ENCODE results near the gene HOXD8.

Gene HOXD8

GRCh38 chr2:176157499-176158185, 28.1 kb downstream of the HOXD8 start:
- no peak for DNase-seq (ENCODE audit: low read depth in 2 of 2, low spot score in 1 of 2)

GRCh38 chr2:176158186-176158591, 28.7 kb downstream of the HOXD8 start:
- DNase-seq (ENCODE audit: low read depth in 2 of 2, low spot score in 1 of 2), result no peak

GRCh38 chr2:176158855-176159662, 29.6 kb downstream of the HOXD8 start:
- DNase-seq (ENCODE audit: low read depth in 2 of 2, low spot score in 1 of 2), result no peak

- DNase-seq (ENCODE audit: low read depth in 2 of 2, low spot score in 1 of 2), result no peak
Measured at GRCh38 chr2:176159663-176160250, 30.3 kb downstream of the HOXD8 start.

- no peak for DNase-seq (ENCODE audit: low read depth in 2 of 2, low spot score in 1 of 2)
Measured at GRCh38 chr2:176160251-176160985, 30.9 kb downstream of the HOXD8 start.

GRCh38 chr2:176160986-176161824, 31.7 kb downstream of the HOXD8 start:
- DNase-seq (ENCODE audit: low read depth in 2 of 2, low spot score in 1 of 2), result no peak

GRCh38 chr2:176161825-176162626, 32.5 kb downstream of the HOXD8 start:
- no peak for DNase-seq (ENCODE audit: low read depth in 2 of 2, low spot score in 1 of 2)

GRCh38 chr2:176162911-176163671, 33.6 kb downstream of the HOXD8 start:
- DNase-seq (ENCODE audit: low read depth in 2 of 2, low spot score in 1 of 2), result no peak

GRCh38 chr2:176163672-176164056, 34.2 kb downstream of the HOXD8 start:
- DNase-seq (ENCODE audit: low read depth in 2 of 2, low spot score in 1 of 2), result no peak

- no peak for DNase-seq (ENCODE audit: low read depth in 2 of 2, low spot score in 1 of 2)
Measured at GRCh38 chr2:176164201-176164600, 34.7 kb downstream of the HOXD8 start.

GRCh38 chr2:176164611-176165369, 35.3 kb downstream of the HOXD8 start:
- DNase-seq (ENCODE audit: low read depth in 2 of 2, low spot score in 1 of 2), result no peak

- no peak for DNase-seq (ENCODE audit: low read depth in 2 of 2, low spot score in 1 of 2)
Measured at GRCh38 chr2:176165370-176166050, 36.0 kb downstream of the HOXD8 start.

- DNase-seq (ENCODE audit: low read depth in 2 of 2, low spot score in 1 of 2), result no peak
Measured at GRCh38 chr2:176166272-176166671, 36.8 kb downstream of the HOXD8 start.

- no peak for DNase-seq (ENCODE audit: low read depth in 2 of 2, low spot score in 1 of 2)
Measured at GRCh38 chr2:176167398-176167797, 37.9 kb downstream of the HOXD8 start.

- DNase-seq (ENCODE audit: low read depth in 2 of 2, low spot score in 1 of 2), result no peak
Measured at GRCh38 chr2:176169181-176169580, 39.7 kb downstream of the HOXD8 start.

GRCh38 chr2:176169711-176170110, 40.2 kb downstream of the HOXD8 start:
- no peak for DNase-seq (ENCODE audit: low read depth in 2 of 2, low spot score in 1 of 2)

GRCh38 chr2:176170602-176171305, 41.2 kb downstream of the HOXD8 start:
- no peak for DNase-seq (ENCODE audit: low read depth in 2 of 2, low spot score in 1 of 2)
